Activated CD4-positive, alpha-beta T cell treated with anti-CD3 and anti-CD28 coated beads for 36 hours (primary cell): ENCODE measurements around the gene MYO1B. TPM values are rescaled to one million over a fixed set of nuclear protein-coding genes. Genes with fewer than 3 reads are reported as not detected.

ENCODE experiments used
- ATAC-seq: fragments of 200-7000 bp; cut with Tn5 transposase; one replicate; pipeline ENCODE4 v1.10.0; 2021; ENCODE audit warnings: mild to moderate bottlenecking, moderate library complexity
- CTCF ChIA-PET: fragments of 350-600 bp; sonication (Branson Sonifier 250); formaldehyde crosslinking; loops from one replicate; lab custom pipeline; 2021; ENCODE audit warnings: antibody characterized with exemption; lab: Charles Lee
- POLR2A ChIA-PET: fragments of 350-600 bp; sonication (Branson Sonifier 250); formaldehyde crosslinking; loops from one replicate; lab custom pipeline; 2021; ENCODE audit warnings: antibody characterized with exemption, inconsistent platforms; lab: Charles Lee
- DNase-seq: peaks from one replicate; pipeline ENCODE4 v3.0.0-alpha.2; 2020
- H3K27ac Mint-ChIP-seq: one replicate; pipeline ENCODE4 v1.8.0; 2021; ENCODE audit warnings: mixed read lengths
- H3K27me3 Mint-ChIP-seq: one replicate; pipeline ENCODE4 v1.8.0; 2021; ENCODE audit warnings: mixed read lengths
- H3K36me3 Mint-ChIP-seq: one replicate; pipeline ENCODE4 v1.8.0; 2021; ENCODE audit warnings: low read depth, mixed read lengths
- H3K4me1 Mint-ChIP-seq: one replicate; pipeline ENCODE4 v1.8.0; 2021; ENCODE audit warnings: mixed read lengths
- H3K4me3 Mint-ChIP-seq: one replicate; pipeline ENCODE4 v1.8.0; 2021; ENCODE audit warnings: mild to moderate bottlenecking, moderate library complexity, mixed read lengths
- H3K9me3 Mint-ChIP-seq: one replicate; pipeline ENCODE4 v1.8.0; 2021; ENCODE audit warnings: low read depth, mixed read lengths
- intact Hi-C, 2 experiments: fragments of 100-400 bp; cut with DNase I in 1 of 2; cut with micrococcal nuclease in 1 of 2; formaldehyde crosslinking; loops; one replicate each; pipeline versions ENCODE4 v1.14.2 to v1.15.1; 2022 to 2024; cut with DNase I, micrococcal nuclease
- total RNA-seq, 2 experiments: library from RNA; stranded (reverse); gene quantifications; one replicate each; pipeline ENCODE4 v1.2.3, GENCODE V29; 2021

Gene MYO1B
- total RNA-seq, 2 experiments from 2014 or later = 29.7 to 36.7 TPM

GRCh38 chr2:191349990-191350389 lies 104.8 kb downstream of the MYO1B start:
- ATAC-seq (no peak), DNase-seq (no peak)
- intact Hi-C loops = no loop called here
- Mint-ChIP-seq H3K27ac (no peak overlapping the region), H3K36me3 (no peaks in the 10 kb centered on the region), H3K27me3 (no peaks in the 10 kb centered on the region), H3K4me1 (no peaks in the 10 kb centered on the region), H3K9me3 (no peaks in the 10 kb centered on the region), H3K4me3 (no peak overlapping the region)
- POLR2A ChIA-PET = no interaction called here
- CTCF ChIA-PET = no interaction called here

GRCh38 chr2:191350826-191351225 lies 105.6 kb downstream of the MYO1B start:
- DNase-seq (no peak), ATAC-seq (no peak)
- POLR2A ChIA-PET = no interaction called here
- no peaks in the 10 kb centered on the region for H3K27me3 Mint-ChIP-seq
- H3K4me3 Mint-ChIP-seq = no peak overlapping the region
- no peaks in the 10 kb centered on the region for H3K9me3 Mint-ChIP-seq
- intact Hi-C loops = no loop called here
- no peak overlapping the region for H3K27ac Mint-ChIP-seq
- no peaks in the 10 kb centered on the region for H3K36me3 Mint-ChIP-seq
- H3K4me1 Mint-ChIP-seq = no peaks in the 10 kb centered on the region
- CTCF ChIA-PET = no interaction called here

- Mint-ChIP-seq H3K27me3 (no peaks in the 10 kb centered on the region), H3K4me1 (no peaks in the 10 kb centered on the region), H3K27ac (no peak overlapping the region), H3K9me3 (no peaks in the 10 kb centered on the region), H3K36me3 (no peaks in the 10 kb centered on the region), H3K4me3 (no peak overlapping the region)
- CTCF ChIA-PET = interaction anchor here (2.3 kb wide), 1 partner anchor 12 kb away, joined by 9 read pairs; no protein-coding TSS in a partner anchor
- ATAC-seq (no peak), DNase-seq (no peak)
- POLR2A ChIA-PET = no interaction called here
- intact Hi-C loops = no loop called here
Measured at GRCh38 chr2:191351298-191351697, 106.1 kb downstream of the MYO1B start.

GRCh38 chr2:191351921-191352320 lies 106.7 kb downstream of the MYO1B start:
- Mint-ChIP-seq H3K4me3 (no peak overlapping the region), H3K27me3 (no peaks in the 10 kb centered on the region), H3K4me1 (no peaks in the 10 kb centered on the region), H3K9me3 (no peaks in the 10 kb centered on the region), H3K36me3 (no peaks in the 10 kb centered on the region), H3K27ac (no peak overlapping the region)
- ATAC-seq = no peak
- DNase-seq = no peak
- intact Hi-C loops = no loop called here
- ChIA-PET CTCF (interaction anchor here (2.3 kb wide), 1 partner anchor 11 kb away, joined by 9 read pairs; no protein-coding TSS in a partner anchor), POLR2A (no interaction called here)

- POLR2A ChIA-PET = no interaction called here
- ATAC-seq (no peak), DNase-seq (no peak)
- no peak overlapping the region for H3K4me3 Mint-ChIP-seq
- intact Hi-C loops = no loop called here
- H3K4me1 Mint-ChIP-seq = no peaks in the 10 kb centered on the region
- CTCF ChIA-PET = interaction anchor here (1.0 to 2.3 kb wide), 2 partner anchors 11 to 169 kb away, joined by 3 to 9 read pairs; no protein-coding TSS in a partner anchor
- H3K9me3 Mint-ChIP-seq = no peaks in the 10 kb centered on the region
- no peak overlapping the region for H3K27ac Mint-ChIP-seq
- no peaks in the 10 kb centered on the region for H3K27me3 Mint-ChIP-seq
- no peaks in the 10 kb centered on the region for H3K36me3 Mint-ChIP-seq
Measured at GRCh38 chr2:191352536-191352935, 107.3 kb downstream of the MYO1B start.

- no peak for DNase-seq
- no peaks in the 10 kb centered on the region for H3K36me3 Mint-ChIP-seq
- peaks cover 2% of the 10 kb centered on the region for H3K27me3 Mint-ChIP-seq
- no peak for ATAC-seq
- POLR2A ChIA-PET = no interaction called here
- H3K27ac Mint-ChIP-seq = no peak overlapping the region
- CTCF ChIA-PET = interaction anchor here (1.0 kb wide), 1 partner anchor 191 kb away, joined by 3 read pairs; no protein-coding TSS in a partner anchor
- intact Hi-C loops = no loop called here
- no peak overlapping the region for H3K4me3 Mint-ChIP-seq
- no peaks in the 10 kb centered on the region for H3K9me3 Mint-ChIP-seq
- H3K4me1 Mint-ChIP-seq = no peaks in the 10 kb centered on the region
Measured at GRCh38 chr2:191355170-191355758, 110.1 kb downstream of the MYO1B start.

- ChIA-PET CTCF (interaction anchor here (0.7 kb wide), 1 partner anchor 95 kb away, joined by 3 read pairs; no protein-coding TSS in a partner anchor), POLR2A (no interaction called here)
- Mint-ChIP-seq H3K4me1 (no peaks in the 10 kb centered on the region), H3K9me3 (no peaks in the 10 kb centered on the region), H3K36me3 (no peaks in the 10 kb centered on the region), H3K27me3 (peaks cover 5% of the 10 kb centered on the region), H3K4me3 (no peak overlapping the region), H3K27ac (no peak overlapping the region)
- ATAC-seq (no peak), DNase-seq (no peak)
- intact Hi-C loops = no loop called here
Measured at GRCh38 chr2:191357678-191358077, 112.5 kb downstream of the MYO1B start.

- no peak for DNase-seq
- intact Hi-C loops = no loop called here
- H3K27ac Mint-ChIP-seq = no peak overlapping the region
- CTCF ChIA-PET = no interaction called here
- POLR2A ChIA-PET = no interaction called here
- no peaks in the 10 kb centered on the region for H3K9me3 Mint-ChIP-seq
- no peaks in the 10 kb centered on the region for H3K4me1 Mint-ChIP-seq
- no peak overlapping the region for H3K4me3 Mint-ChIP-seq
- H3K36me3 Mint-ChIP-seq = no peaks in the 10 kb centered on the region
- ATAC-seq = no peak
- H3K27me3 Mint-ChIP-seq = peaks cover 5% of the 10 kb centered on the region
Measured at GRCh38 chr2:191358325-191359025, 113.3 kb downstream of the MYO1B start.

- CTCF ChIA-PET = no interaction called here
Measured at GRCh38 chr2:191359133-191359532, 113.9 kb downstream of the MYO1B start.

GRCh38 chr2:191360918-191361317 lies 115.7 kb downstream of the MYO1B start:
- no peak for ATAC-seq
- H3K4me1 Mint-ChIP-seq = no peaks in the 10 kb centered on the region
- H3K4me3 Mint-ChIP-seq = no peak overlapping the region
- ChIA-PET POLR2A (no interaction called here), CTCF (interaction anchor here (0.7 to 1.5 kb wide), 3 partner anchors 13 to 164 kb away, joined by 4 read pairs; no protein-coding TSS in a partner anchor)
- no peaks in the 10 kb centered on the region for H3K9me3 Mint-ChIP-seq
- intact Hi-C loops = loop anchor here in 1 of 2 experiments (10.0 kb wide), 1 partner anchor 164 kb away; no protein-coding TSS in a partner anchor
- H3K36me3 Mint-ChIP-seq = peaks cover 4% of the 10 kb centered on the region
- H3K27me3 Mint-ChIP-seq = peaks cover 5% of the 10 kb centered on the region
- H3K27ac Mint-ChIP-seq = no peak overlapping the region
- no peak for DNase-seq

More at GRCh38 chr2:191359133-191359532, 113.9 kb downstream of the MYO1B start:
- POLR2A ChIA-PET = no interaction called here
- Mint-ChIP-seq H3K4me3 (no peak overlapping the region), H3K27me3 (peaks cover 5% of the 10 kb centered on the region), H3K27ac (no peak overlapping the region), H3K9me3 (no peaks in the 10 kb centered on the region), H3K4me1 (no peaks in the 10 kb centered on the region), H3K36me3 (no peaks in the 10 kb centered on the region)
- DNase-seq (no peak), ATAC-seq (no peak)
- intact Hi-C loops = no loop called here

- Mint-ChIP-seq H3K4me3 (no peak overlapping the region), H3K9me3 (no peaks in the 10 kb centered on the region), H3K4me1 (no peaks in the 10 kb centered on the region), H3K27ac (no peak overlapping the region), H3K27me3 (peaks cover 5% of the 10 kb centered on the region), H3K36me3 (peaks cover 4% of the 10 kb centered on the region)
- ChIA-PET CTCF (interaction anchor here (1.3 to 2.1 kb wide), 4 partner anchors 9 to 181 kb away, joined by 3 to 9 read pairs (median 4); no protein-coding TSS in a partner anchor), POLR2A (no interaction called here)
- no peak for DNase-seq
- intact Hi-C loops = loop anchor here in 1 of 2 experiments (10.0 kb wide), 1 partner anchor 162 kb away; no protein-coding TSS in a partner anchor
- no peak for ATAC-seq
Measured at GRCh38 chr2:191362841-191363240, 117.6 kb downstream of the MYO1B start.
